Left forelimb (tissue), 1 donor: ENCODE measurements around the gene AKT1S1.

Experiments
- DNase-seq: peaks from one replicate; pipeline ENCODE4 v3.0.0-alpha.2; 2018; ENCODE audit warnings: low spot score

AKT1S1 gene

DNA sequence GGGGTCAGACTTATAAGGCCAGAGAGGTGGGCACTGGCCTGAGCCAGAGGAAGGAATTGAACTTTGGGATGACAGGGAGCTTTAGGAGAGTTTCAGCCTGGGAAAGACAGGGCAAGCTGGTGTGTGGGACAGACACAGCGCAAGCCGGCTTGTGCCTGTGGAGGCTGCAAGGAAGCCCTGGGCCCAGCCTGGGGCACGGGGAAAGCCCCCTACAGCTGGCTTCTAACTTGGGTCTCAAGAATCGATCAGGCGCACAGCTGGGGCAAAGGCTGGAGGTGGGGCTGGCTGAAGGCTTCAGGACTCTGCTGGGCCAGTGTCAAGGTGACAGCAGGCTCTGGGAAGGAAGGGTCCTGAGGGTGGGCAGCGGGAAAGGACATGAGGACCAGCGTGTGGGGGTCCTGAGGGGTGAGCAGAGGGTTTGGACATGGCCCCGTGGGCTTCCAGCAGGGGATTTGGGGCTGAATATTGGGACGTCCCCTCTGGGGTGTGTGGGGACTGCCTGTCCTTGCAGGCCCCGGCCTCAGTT lies 23.2 kb downstream of the AKT1S1 start:
- no peak for DNase-seq

DNA sequence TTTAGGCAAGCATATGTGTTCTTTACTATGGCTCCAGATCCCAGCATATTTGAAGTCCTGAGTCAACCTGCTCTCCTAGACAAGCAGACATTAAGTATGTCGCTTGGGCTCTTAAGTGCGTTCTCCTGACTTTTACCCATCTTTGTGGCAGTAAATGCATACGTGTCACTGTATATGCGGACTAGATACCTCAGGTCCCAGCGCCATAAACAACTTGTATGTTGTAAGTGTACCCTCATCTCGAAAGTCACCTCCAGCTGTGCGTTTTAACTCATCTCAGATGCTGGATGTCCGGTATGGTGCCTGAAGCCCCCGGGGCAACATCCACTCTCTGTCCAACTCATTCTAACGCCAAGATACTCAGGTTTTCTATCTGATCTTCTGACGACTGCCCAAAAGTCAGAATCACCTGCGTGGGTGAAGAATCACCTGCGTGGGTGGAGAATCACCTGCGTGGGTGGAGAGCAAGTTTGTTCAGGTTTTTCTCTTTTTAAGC lies 24.5 kb downstream of the AKT1S1 start:
- DNase-seq, result no peak

DNA sequence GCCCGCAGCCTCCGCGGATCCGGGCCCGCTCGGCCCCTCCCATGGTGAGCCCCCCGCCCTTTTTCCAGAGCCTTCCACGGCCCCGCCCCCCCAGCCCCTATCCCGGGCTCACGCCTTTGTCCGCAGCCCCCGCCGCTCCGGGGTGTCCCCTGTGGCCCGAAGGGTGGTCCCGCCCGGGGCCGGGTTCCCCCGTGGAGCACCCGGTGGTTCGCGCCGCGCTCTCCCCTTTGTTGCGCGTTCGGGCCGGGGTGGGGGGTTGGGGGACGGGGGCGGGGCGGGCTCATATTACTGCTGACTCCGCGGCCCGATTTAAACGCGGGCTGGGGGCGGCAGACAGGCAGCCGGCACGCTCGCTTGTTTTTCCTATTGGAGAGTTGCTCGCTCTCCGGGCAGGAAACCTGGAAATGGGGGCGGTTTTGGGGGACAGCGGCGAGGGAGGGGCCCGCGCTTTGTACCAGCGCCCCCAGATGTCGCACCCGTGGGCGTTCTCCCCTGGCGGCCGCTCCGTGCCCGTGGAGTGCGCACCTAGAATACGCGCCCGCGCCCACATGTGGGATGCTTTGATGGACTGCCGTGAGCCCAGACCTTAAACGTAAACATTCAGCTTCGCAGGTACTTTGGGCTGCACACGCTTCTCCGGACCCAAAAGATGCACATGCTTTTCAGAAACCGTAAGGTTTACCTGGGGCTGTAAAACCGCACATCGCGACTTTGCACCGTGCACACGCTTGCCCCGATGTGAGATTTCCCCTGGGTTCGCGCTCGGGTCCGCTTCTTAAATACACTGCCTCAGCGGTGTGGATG lies 25.5 kb downstream of the AKT1S1 start:
- DNase-seq, result peak; percentile 84

DNA sequence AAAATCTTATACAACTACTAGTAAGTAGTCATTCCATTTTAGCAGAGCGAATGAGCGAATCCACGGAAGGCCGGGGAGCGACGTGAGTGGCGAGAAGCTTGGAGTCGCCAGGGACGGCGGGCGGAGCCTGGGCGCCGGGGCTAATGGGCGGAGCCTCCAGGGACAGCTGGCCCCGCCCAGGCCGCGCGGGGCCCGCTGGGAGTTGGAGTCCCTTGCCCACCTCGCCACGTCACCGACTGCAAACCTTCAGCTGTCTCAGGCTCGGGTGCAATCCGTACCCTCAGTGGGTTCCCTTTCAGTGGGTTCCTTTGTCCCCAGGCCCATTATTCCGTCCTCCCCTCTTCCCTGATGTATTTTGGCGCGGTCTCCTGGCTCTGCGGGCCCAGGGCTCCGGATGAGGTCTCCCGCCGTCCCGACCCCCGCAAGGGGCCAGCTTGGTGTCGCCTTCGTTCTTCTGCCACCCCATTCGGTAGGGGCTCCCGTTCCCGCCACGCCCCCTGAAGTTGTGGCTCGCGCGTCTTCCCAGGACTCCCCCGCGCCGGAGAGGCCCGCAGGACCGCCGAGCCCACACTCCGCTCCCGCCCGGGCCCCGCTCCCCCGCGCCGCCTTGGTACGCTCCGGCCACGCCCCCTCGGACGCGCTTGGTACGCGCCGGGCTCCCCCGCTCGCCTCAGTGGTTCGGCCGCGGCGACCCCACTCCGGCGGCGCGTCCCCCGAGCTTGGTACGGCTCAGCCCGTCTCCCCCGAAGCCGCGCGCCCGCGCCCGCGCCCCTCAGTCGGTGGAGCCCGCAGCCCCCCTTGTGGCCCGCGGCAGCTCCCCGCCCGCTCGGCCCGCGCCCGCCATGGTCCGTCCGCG lies 26.4 kb downstream of the AKT1S1 start, which contains the start of gene PTOV1:
Gene PTOV1 (plus strand): TSS at position 673 of the 856 bp plus-strand sequence.
- DNase-seq, result peak; percentile 96

DNA sequence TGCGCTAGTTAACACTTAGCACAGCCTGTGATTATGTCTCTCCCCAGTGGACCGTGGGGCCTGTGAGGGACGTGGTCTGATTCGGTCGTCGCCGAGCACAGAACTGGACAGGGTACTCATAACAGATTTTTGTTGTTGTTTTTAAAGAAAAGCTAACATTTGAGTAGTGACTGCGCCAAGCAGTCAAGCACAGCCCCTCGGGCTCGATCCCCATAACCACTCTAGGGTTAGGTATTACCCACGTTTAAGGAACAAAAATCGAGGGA lies 27.0 kb downstream of the AKT1S1 start:
- DNase-seq, result no peak

DNA sequence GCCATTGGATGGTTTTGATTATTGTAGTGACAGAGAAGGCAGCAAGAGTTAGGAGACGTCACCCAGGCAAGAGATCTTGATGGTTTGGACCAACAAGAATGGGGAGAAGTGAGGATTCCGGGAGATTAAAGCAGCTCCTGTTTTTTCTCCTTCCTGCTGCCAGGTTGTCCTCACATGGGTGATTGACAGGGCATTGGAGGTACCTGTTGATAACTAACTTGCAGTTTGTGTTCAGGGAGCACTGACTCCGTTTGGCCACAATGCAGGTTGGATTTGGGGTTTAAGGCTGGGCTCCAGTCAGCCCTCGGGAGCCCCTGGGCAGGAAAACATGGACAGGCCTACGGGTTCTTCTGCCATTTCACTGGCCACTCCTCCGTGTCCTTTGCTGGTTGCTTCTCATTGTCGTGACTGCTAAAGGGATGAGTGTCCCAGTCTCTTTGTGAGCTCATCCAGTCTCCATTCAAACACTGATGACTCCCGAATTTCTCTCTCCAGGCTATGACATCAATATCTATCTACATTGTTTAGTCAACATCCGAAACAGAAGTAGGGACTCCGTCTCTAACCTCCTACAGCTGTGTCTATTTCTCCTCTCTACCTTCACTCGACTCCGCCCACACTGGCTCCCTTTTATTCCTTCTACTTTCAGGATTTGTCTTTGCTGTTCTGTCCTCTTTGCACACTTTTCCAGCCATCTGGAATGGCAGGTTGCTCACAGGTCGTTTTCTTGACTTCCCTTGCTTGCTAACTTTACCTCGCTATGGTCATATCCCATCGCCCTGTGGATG lies 27.5 kb downstream of the AKT1S1 start:
- no peak for DNase-seq

DNA sequence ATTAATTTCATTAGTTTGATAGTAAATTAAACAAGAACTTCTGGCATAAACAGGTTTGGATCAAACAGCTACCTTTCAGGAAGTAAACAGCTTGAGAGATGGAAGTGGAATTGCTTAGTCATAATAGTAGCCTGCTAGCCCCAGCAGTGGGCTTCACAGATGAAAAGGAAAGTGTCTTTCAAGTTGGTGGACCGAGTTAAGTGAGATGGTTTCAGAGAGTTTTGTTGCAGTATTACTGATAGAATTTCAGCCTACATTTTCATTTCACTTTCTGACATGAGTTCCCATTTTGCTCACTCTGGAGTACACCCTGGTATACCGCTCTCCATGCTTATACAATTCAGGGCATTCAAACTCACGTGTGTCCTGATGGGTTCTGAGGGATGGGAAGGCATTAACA lies 28.2 kb downstream of the AKT1S1 start:
- DNase-seq, result no peak

DNA sequence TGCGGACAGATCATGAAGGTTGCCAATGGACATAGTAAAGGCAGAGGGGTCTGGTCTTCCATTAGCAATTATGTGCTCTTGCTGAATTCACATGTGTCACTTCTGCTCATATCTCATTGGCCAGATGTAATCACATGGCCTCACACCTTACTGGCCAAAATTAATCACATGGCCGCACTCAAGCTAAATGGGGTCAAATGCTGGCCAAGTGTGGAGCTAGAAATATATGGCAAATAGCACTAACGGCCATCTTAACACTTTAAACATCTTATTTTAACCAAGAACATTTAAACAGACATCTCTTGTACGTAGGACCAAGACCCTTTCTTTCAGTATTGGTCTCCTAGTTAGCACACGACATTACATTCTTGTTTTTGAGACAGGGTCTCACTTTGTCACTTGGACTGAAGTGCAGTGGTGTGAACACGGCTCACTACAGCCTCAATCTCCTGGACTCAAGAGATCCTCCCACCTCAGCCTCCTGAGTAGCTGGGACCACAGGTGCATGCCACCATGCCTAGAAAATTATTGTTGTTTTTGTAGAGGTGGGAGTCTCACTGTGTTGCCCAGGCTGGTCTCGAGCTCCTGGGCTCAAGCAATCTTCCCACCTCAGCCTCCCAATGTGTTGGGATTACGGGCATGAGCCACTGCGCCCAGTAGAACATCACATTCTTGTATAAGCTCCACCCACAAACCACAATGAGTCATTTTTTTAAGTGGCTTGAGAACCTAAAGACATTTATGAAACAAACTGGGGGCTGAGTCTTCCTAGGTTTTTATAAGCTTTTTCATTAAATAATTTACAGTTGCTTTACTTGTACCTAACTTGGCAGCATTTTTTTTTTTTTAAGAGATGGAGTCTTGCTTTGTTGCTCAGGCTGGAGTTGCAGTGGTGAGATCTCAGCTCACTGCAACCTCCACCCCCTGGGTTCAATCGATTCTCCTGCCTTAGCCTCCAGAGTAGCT lies 29.1 kb downstream of the AKT1S1 start:
- DNase-seq, result no peak

DNA sequence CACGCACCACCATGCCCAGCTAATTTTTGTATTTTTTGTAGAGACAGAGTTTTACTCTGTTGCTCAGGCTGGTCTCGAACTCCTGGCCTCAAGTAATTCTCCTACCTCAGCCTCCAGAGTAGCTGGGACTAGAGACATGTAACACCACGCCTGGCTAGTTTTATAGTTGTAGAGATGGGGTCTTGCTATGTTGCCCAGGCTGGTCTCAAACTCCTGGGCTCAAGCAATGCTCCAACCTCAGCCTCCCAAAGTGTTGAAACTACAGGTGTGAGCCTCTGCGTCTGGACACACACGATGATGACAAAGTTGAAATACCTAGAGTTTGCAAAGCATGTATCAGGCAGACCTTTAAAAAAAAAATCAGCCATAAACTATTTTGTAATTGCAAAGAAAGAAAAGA lies 30.7 kb downstream of the AKT1S1 start:
- DNase-seq, result no peak

DNA sequence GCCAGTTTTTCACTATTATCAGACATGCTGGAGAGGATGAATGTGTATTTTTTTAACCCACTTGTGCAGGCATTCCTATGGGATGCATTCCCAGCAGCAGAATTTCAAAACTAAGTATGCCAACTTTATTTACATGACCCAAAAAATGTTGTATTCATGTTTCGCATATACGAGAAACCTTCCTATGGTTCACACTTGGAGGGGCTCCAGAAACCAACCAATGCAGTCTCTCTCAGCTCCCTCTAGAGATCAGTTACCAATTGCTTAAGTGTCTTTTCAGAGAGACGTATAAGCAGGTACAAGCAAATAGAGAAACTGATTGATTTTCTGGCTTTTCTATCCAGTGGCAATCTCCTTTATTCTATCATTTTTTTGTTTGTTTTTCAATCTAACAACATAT lies 31.7 kb downstream of the AKT1S1 start:
- no peak for DNase-seq

DNA sequence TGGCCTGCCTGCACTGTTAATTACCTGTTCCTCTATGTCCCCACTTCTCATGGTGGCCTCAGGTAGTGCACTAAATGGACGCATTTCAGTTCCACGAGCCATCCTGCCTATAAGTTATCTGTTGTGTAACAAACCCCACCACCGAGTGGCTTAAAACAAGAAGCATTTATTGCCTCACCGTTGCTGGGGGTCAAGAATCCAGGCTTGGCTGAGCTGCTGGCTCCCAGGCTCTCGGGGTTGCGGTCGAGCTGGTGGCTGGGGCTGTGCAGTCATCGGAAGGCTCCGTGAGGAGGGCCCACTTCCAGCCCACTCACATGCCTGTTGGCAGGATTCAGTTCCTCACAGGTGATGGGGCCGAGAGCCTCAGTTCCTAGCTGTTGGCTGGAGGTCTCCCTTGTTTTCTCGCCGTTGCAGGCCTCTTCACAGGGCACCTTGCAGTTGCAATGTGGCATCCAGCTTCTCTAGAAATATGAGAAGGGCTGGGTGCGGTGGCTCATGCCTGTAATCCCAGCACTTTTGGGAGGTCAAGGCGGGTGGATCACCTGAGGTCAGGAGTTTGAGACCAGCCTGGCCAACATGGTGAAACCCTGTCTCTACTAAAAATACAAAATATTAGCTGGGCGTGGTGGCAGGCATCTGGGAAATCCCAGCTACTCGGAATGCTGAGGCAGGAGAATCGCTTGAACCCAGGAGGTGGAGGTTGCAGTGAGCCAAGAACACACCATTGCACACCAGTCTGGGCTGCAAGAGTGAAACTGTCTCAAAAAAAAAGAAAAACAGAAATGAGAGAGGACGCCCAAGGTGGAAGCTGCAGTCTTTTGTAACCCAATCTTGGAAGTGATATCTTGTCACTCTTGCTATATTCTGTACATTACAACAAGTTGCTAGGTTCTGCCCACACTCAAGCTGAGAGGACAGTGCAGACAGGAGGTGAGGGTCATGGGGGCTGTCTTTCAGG lies 32.7 kb downstream of the AKT1S1 start:
- DNase-seq, result no peak

DNA sequence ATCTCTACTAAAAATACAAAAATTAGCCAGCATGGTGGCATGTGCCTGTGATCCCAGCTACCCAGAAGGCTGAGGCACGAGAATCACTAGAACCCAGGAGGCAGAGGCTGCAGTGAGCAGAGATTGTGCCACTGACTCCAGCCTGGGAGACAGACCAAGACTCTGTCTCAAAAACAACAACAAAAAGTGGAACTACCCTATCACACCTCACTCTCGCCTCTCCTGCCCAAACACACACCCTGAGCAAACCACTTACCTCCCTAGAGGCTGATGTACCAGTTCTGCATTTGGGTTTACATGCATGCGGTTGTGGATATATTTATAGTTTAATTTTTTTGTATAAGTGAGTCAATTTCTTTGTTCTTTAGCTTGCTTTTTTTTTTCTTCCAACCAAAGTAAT lies 33.9 kb downstream of the AKT1S1 start:
- DNase-seq, result no peak

DNA sequence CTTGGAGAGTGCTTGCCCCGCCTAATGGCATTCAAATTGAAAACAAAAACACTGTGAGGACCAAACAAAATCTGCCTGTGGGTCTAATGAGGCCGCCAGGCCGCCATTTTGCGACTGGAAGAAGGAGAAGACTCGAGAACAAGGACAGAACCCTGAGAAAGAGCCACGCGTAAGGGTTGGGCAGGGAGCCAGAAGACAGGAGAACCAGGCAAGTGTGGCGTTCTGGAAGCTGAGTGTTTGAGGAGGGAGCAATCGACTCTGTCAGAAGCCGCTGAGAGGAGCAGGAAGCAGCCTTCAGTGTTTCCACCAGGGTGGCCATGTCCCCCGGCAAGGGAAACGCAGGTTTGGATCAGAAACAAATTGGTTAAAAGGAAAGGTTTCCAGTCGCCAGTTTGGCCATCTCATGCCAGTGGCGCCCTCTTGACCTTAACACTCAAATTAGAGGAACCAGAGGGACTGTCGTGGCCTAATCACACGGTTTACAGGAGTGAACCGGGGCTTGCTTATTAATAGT lies 36.4 kb downstream of the AKT1S1 start:
- no peak for DNase-seq

DNA sequence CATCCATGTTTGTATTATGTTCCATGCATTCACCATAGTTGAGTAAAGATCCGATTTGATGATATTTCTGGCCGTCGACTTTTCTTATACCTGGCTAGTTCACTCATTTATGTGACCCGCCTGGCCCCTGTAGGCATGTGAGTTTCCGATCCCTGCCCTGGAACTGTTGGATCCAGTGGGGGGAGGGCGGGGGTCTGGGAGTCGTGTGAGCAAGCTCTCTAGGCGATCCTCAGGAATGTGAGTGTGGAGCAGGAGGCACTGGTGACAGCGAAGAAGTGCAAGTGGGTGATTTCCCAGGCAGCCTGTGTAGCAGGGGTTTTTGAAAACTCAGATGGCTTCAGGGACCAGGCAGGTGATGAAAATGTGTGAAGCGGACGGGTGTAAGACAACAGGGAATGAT lies 36.8 kb downstream of the AKT1S1 start:
- DNase-seq, result no peak

DNA sequence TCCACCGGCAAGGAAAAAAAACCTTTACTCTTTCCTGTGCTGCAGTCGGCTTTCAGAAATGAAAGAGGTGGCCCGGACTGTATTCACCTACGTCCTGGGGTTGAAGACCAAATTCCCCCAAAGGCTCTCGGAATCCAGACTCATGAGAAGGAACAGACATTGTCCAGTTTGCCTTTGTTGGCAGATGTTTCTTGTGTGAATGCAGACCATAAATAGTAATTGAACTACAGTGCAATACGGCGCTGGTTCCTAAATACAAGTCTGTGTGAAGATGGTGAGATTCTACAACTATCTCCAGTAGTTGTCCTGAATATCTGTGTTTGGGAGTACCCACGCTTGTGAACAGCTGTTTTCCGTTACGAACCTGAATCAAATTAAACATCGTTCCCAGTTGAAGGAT lies 37.4 kb downstream of the AKT1S1 start:
- DNase-seq, result no peak

DNA sequence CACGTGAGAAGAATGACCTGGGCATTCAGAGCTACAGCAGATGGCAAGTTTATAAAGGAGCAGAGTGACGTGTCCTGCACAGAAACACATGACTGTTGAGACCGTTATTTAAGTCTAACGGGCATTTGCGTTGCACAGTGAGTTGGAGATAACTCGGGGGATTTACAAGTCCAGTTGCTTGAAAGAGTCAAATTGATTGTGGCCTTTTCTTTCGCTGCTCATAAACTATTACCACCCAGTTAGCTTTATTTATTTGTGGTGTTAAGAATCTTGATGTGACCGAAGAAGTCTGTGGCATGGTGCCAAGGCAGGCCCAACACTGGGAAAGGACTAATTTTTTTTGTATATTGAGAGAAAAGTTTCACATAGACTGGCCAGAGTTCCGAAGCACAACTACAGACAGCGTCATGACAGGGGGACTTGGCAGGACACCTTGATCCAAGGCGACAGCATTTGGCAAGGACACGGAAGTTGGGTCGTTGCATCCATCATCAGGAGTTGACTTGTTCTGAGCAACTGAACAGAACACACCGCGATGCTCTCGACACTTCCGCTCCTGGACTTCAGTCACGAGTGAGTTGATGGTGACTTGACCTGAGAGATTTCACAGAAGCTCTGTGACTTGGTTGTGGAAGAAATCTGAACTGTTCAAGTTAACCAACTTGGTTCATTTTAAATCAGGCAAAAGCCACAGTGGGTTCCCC lies 38.1 kb downstream of the AKT1S1 start:
- no peak for DNase-seq

DNA sequence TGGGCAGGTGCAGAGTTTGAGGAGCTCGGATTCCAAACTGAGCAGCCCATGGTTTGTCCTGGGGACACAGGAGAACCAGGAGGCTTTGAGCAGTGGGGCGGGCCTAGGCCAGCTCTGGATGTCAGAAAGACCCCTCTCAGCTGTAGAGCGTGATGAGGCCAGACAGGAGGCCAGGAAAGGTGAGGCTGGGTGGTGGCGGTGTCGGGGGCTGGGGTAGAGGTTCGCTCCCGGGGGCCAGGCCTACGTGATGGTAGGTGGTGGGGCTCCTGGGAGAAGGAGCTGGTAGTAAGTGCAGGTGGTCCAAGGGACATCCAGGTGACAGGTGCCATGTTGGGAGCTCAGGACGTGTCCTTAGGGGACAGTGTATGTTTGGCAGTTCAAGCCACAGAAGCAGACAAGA lies 39.7 kb downstream of the AKT1S1 start:
- DNase-seq, result no peak

DNA sequence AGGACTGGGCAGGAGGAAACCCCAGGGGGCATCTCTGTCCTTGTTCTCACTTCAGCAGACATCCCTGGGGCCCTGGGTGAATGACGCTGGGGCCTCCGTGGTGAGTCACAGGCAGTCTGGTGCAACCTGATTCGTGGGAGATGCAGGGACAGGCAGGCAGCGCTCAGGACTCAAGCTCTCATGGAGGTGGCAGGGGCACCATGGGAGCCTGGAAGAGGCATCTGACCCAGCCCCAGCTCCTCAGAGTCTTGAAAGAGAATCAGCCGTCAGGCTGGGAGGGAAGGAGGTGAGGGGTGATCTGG lies 40.2 kb downstream of the AKT1S1 start:
- DNase-seq, result no peak
